SK-N-SH (cell line): ENCODE measurements around the gene ARHGAP15. TPM values are rescaled to one million over a fixed set of nuclear protein-coding genes. Genes with fewer than 3 reads are reported as not detected.

Experiments
- CTCF ChIA-PET: fragments of 300-600, 350-600 bp; formaldehyde crosslinking; extraction: SDS; loops from one replicate; lab custom pipeline; 2021; lab: Yijun Ruan, JAX
- POLR2A ChIA-PET: fragments of 350-600 bp; sonication (Branson Sonifier 250); formaldehyde crosslinking; extraction: SDS; loops from one replicate; lab custom pipeline; 2020; ENCODE audit warnings: antibody characterized with exemption, inconsistent platforms; lab: Yijun Ruan, JAX
- DNase-seq: peaks from one replicate; pipeline ENCODE4 v3.0.0; 2012
- H2AFZ ChIP-seq: fragments of 200-600 bp; sonication (generic); 2 replicates; pipeline ENCODE4 v1.8.1; 2016; ENCODE audit warnings: antibody characterized with exemption, mild to moderate bottlenecking, low read depth
- H3F3A ChIP-seq: fragments of 200-600 bp; sonication (generic); replicated peaks from 2 replicates; pipeline ENCODE3; 2016; ENCODE audit warnings: antibody characterized with exemption, mild to moderate bottlenecking; ENCODE audit not compliant: insufficient read depth
- H3K27ac ChIP-seq, 2 experiments: fragments of 200-500 bp in 1 of 2; fragments of 200-600 bp in 1 of 2; sonication (Bioruptor generic) in 1 of 2; sonication (generic), shearing (Covaris generic) in 1 of 2; 2 replicates each; pipeline versions ENCODE4 v1.5.1 to v1.6.1; 2014 to 2016; ENCODE audit warnings: low read depth in 2 of 2, inconsistent platforms in 1 of 2, low read length in 1 of 2, mild to moderate bottlenecking in 1 of 2, mixed read lengths in 1 of 2
- H3K27me3 ChIP-seq: fragments of 200-600 bp; sonication (generic), shearing (Covaris generic); 2 replicates; pipeline ENCODE4 v1.6.1; 2016; ENCODE audit warnings: mixed run types; ENCODE audit not compliant: insufficient read depth
- H3K36me3 ChIP-seq, 2 experiments: fragments of 200-500 bp in 1 of 2; fragments of 200-600 bp in 1 of 2; sonication (Bioruptor generic) in 1 of 2; sonication (generic) in 1 of 2; replicated peaks in 1 of 2; 2 replicates each; pipeline versions ENCODE3 to v1.5.1; 2014 to 2016; ENCODE audit warnings: low read length in 1 of 2, mild to moderate bottlenecking in 1 of 2; ENCODE audit not compliant: insufficient read depth in 2 of 2, control insufficient read depth in 1 of 2
- H3K4me1 ChIP-seq, 2 experiments: fragments of 200-500 bp in 1 of 2; fragments of 200-600 bp in 1 of 2; sonication (Bioruptor generic) in 1 of 2; sonication (generic), shearing (Covaris generic) in 1 of 2; 2 replicates each; pipeline versions ENCODE4 v1.5.1 to v1.6.1; 2014 to 2016; ENCODE audit warnings: low read depth in 1 of 2, low read length in 1 of 2, mixed run types in 1 of 2; ENCODE audit not compliant: insufficient read depth in 2 of 2, control insufficient read depth in 1 of 2
- H3K4me2 ChIP-seq: fragments of 200-600 bp; sonication (generic), shearing (Covaris generic); 2 replicates; pipeline ENCODE4 v1.6.1; 2017; ENCODE audit warnings: mixed run types
- H3K4me3 ChIP-seq, 2 experiments: fragments of 200-500 bp in 1 of 2; fragments of 200-600 bp in 1 of 2; sonication (Bioruptor generic) in 1 of 2; sonication (generic), shearing (Covaris generic) in 1 of 2; 2 replicates each; pipeline versions ENCODE4 v1.5.1 to v1.8.1; 2014 to 2016; ENCODE audit warnings: low read depth in 2 of 2, inconsistent platforms in 1 of 2, low read length in 1 of 2, mild to moderate bottlenecking in 1 of 2, mixed read lengths in 1 of 2, moderate library complexity in 1 of 2
- H3K79me2 ChIP-seq: fragments of 200-600 bp; sonication (generic); 2 replicates; pipeline ENCODE4 v1.8.1; 2017; ENCODE audit warnings: mild to moderate bottlenecking; ENCODE audit not compliant: insufficient read depth
- H3K9ac ChIP-seq: fragments of 200-600 bp; sonication (generic); 2 replicates; pipeline ENCODE4 v1.6.1; 2017; ENCODE audit warnings: mixed run types
- H3K9me2 ChIP-seq: fragments of 200-600 bp; sonication (generic); 2 replicates; pipeline ENCODE4 v1.6.1; 2017; ENCODE audit warnings: mixed run types
- H3K9me3 ChIP-seq: fragments of 200-600 bp; sonication (generic); 2 replicates; pipeline ENCODE4 v1.6.1; 2017; ENCODE audit warnings: mixed run types, mild to moderate bottlenecking, moderate library complexity
- H4K20me1 ChIP-seq: fragments of 200-600 bp; sonication (generic); 2 replicates; pipeline ENCODE4 v1.6.1; 2017; ENCODE audit warnings: mild to moderate bottlenecking, mixed run types; ENCODE audit not compliant: insufficient read depth
- CHD2 ChIP-seq: fragments of 150-350 bp; IDR thresholded peaks from 2 replicates; pipeline ENCODE4 v1.6.1; 2018; ENCODE audit warnings: low read length; ENCODE audit not compliant: partially characterized antibody
- ELF1 ChIP-seq: IDR thresholded peaks from 2 replicates; pipeline ENCODE4 v1.4.0; 2012
- EP300 ChIP-seq, 2 experiments: IDR thresholded peaks; 2 replicates each; pipeline versions ENCODE4 v1.4.0 to v1.6.1; 2012; ENCODE audit warnings: borderline replicate concordance in 1 of 2, low read depth in 1 of 2, low read length in 1 of 2
- EZH2phosphoT487 ChIP-seq: fragments of 200-600 bp; sonication (generic); IDR thresholded peaks from 2 replicates; pipeline ENCODE4 v1.6.1; 2017; ENCODE audit warnings: low read depth, mixed run types, mild to moderate bottlenecking, antibody characterized with exemption, moderate library complexity, borderline replicate concordance
- JUND ChIP-seq: IDR thresholded peaks from 2 replicates; pipeline ENCODE4 v1.4.0; 2012
- MXI1 ChIP-seq: IDR thresholded peaks from 2 replicates; pipeline ENCODE4 v1.6.1; 2012; ENCODE audit warnings: mild to moderate bottlenecking, low read depth, low read length, improper control_type of control experiment
- POLR2AphosphoS5 ChIP-seq: IDR thresholded peaks from 2 replicates; pipeline ENCODE4 v1.6.1; 2012; ENCODE audit warnings: low read depth, low read length
- RFX5 ChIP-seq: IDR thresholded peaks from 2 replicates; pipeline ENCODE4 v1.6.1; 2012; ENCODE audit warnings: mild to moderate bottlenecking, improper control_type of control experiment, low read length
- SIN3A ChIP-seq: IDR thresholded peaks from 2 replicates; pipeline ENCODE4 v1.6.1; 2012; ENCODE audit warnings: low read depth, mild to moderate bottlenecking, low read length, moderate library complexity, borderline replicate concordance
- TCF12 ChIP-seq: IDR thresholded peaks from 2 replicates; pipeline ENCODE4 v1.4.0; 2012
- WGBS: methylation state at CpG from one replicate; pipeline ENCODE4 v1.1.6; 2017; ENCODE audit warnings: low lambda C conversion rate; 5-methylcytosine and 5-hydroxymethylcytosine counted together
- polyA plus RNA-seq, 3 experiments: library from polyadenylated mRNA; depleted of rRNA; stranded (reverse); fragments of >200 nt; gene quantifications; 2 replicates each; pipeline ENCODE4 v1.2.3, GENCODE V29; 2012
- TF ChIP-seq, protein P1 (sequence below): IDR thresholded peaks from 2 replicates; pipeline ENCODE4; 2012
- TF ChIP-seq, protein P2 (sequence below): IDR thresholded peaks from 2 replicates; pipeline ENCODE4 v1.4.0; 2012; ENCODE audit warnings: low read depth, borderline replicate concordance
- TF ChIP-seq, protein P3 (sequence below): IDR thresholded peaks from 2 replicates; pipeline ENCODE4 v1.4.0; 2012; ENCODE audit warnings: low read depth, borderline replicate concordance
- TF ChIP-seq, protein P4 (sequence below): IDR thresholded peaks from 2 replicates; pipeline ENCODE4 v1.6.1; 2012; ENCODE audit warnings: mild to moderate bottlenecking, low read depth, low read length, moderate library complexity
- TF ChIP-seq, protein P5 (sequence below): fragments of 150-350 bp; IDR thresholded peaks from 2 replicates; pipeline ENCODE4 v1.6.1; 2017; ENCODE audit warnings: antibody characterized with exemption, low read length, low read depth, borderline replicate concordance

Gene ARHGAP15
- polyA plus RNA-seq, 1 of the 3 experiments (the other 2 are of a cell fraction): not detected

DNA sequence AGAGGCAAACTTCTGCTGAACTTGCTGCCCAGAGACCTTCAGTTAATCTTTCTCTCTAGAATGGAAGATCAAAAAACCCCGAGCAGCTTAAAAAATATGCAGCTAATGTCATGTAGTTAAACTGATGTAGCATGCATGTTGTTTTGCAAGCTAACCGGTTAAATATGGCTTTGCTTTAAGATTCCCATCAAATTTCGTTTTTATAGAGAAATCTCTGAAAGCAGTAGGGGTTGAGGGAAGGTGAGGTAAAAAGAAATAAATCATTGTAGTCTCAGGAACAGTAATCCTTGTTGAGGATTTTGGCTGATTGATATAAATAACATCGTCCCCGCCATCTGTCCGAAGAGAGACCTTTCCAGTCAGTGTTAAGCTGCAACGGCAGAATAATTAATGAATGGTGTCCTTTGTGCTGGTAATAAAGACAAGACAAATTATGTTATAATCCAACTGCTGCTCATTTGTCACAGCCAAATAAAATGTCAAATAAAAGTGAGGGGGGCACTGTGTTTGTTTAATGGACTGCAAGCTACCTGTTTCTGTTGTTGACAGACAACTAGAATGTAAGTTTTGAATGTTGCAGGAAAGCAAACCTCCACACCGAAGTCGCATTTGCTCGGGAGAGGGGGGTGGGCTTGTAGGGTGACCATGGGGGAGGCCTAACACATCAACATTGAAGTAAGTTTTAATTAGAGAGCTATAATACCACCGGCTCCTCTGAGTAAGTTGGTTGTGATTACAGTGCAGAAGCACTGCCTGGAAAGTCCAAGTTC, 555.5 kb downstream of the ARHGAP15 start:
- CTCF ChIA-PET: interaction anchor here (0.8 to 1.6 kb wide), 8 partner anchors 13 to 825 kb away, joined by 3 to 4 read pairs (median 4); no protein-coding TSS in a partner anchor
- Histone ChIP-seq H3K27ac (peak overlapping the region in 1 of 2 experiments; percentile 100; a peak in 2 of 4 replicates), H3K9me2 (no peaks in the 10 kb centered on the region), H3K79me2 (no peaks in the 10 kb centered on the region), H3K4me1 (peaks cover 0 to 22% of the 10 kb centered on the region in 2 experiments; a peak in 3 of 4 replicates), H3F3A (no peaks in the 10 kb centered on the region), H3K36me3 (no peaks in the 10 kb centered on the region), H4K20me1 (no peaks in the 10 kb centered on the region), H2AFZ (no peak overlapping the region), H3K9ac (no peak overlapping the region), H3K9me3 (no peaks in the 10 kb centered on the region), H3K4me3 (no peak overlapping the region; a peak in 1 of 4 replicates), H3K4me2 (no peak overlapping the region), H3K27me3 (no peaks in the 10 kb centered on the region)
- 38% methylated on average over 11 of the region's 11 CpGs for WGBS
- TF ChIP-seq EP300 (IDR thresholded peaks at IDR 0.05; ENCODE audit: borderline replicate concordance in 1 of 2, low read depth in 1 of 2, low read length in 1 of 2) (peak in 1 of 2 experiments; percentile 58; a peak in 1 of 4 replicates), RFX5 (no peak)
- no peak for DNase-seq
- POLR2A ChIA-PET: interaction anchor here (1.2 to 1.4 kb wide), 2 partner anchors 9 to 836 kb away, joined by 4 read pairs; partner anchors contain the start of gene ZEB2

DNA sequence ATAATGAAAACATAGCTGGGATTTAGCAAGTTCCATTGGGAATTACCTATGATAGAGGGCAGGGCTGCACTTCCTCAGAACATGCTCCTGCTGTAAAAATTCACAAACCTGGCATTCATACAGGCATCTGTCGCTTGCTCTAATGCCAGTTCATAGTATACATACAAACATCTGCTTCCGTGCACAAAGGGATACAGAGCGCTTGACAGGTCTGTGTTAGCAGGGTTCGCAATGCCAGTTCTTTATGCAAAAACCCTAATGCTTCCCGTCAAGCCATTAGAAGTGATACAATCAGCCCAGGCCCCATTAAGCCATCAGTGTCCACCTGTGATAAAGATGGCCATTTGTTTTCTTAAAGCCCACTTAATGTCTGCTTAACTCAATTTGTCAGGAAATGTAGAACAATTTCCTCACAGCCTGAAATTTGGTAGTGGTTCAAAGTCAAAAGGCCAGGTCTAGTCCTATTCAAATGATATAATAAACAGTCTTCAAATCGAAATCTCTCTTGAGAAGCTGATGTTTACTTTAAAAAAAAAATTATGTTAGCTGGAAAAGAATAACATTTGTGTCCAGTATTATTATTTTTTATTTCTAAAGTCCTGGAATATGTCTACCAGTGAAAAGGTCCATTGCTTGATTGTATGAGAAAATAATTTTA, 556.3 kb downstream of the ARHGAP15 start:
- DNase-seq: peak; percentile 62
- ChIA-PET CTCF (interaction anchor here (0.6 to 1.6 kb wide), 9 partner anchors 12 to 824 kb away, joined by 3 to 4 read pairs (median 3); no protein-coding TSS in a partner anchor), POLR2A (interaction anchor here (0.6 to 1.4 kb wide), 3 partner anchors 9 to 835 kb away, joined by 3 to 4 read pairs (median 4); partner anchors contain the start of gene ZEB2)
- Histone ChIP-seq H3K9ac (no peak overlapping the region), H3K4me3 (no peak overlapping the region), H3K27me3 (no peaks in the 10 kb centered on the region), H2AFZ (no peak overlapping the region), H3K27ac (peak overlapping the region in 1 of 2 experiments; percentile 100; a peak in 2 of 4 replicates), H4K20me1 (no peaks in the 10 kb centered on the region), H3K79me2 (no peaks in the 10 kb centered on the region), H3K36me3 (no peaks in the 10 kb centered on the region), H3K9me3 (no peaks in the 10 kb centered on the region), H3K4me2 (no peak overlapping the region), H3K9me2 (no peaks in the 10 kb centered on the region), H3F3A (no peaks in the 10 kb centered on the region), H3K4me1 (peaks cover 0 to 22% of the 10 kb centered on the region in 2 experiments; a peak in 3 of 4 replicates)
- 32% methylated on average over 3 of the region's 6 CpGs for whole genome bisulfite sequencing
- TF ChIP-seq, protein P1, sequence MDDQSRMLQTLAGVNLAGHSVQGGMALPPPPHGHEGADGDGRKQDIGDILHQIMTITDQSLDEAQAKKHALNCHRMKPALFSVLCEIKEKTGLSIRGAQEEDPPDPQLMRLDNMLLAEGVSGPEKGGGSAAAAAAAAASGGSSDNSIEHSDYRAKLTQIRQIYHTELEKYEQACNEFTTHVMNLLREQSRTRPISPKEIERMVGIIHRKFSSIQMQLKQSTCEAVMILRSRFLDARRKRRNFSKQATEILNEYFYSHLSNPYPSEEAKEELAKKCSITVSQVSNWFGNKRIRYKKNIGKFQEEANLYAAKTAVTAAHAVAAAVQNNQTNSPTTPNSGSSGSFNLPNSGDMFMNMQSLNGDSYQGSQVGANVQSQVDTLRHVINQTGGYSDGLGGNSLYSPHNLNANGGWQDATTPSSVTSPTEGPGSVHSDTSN: peak; percentile 32; the same call in 1 of the 2 replicates
- no peak for TF ChIP-seq SIN3A
- no peak for TF ChIP-seq JUND
- TF ChIP-seq, protein P2, sequence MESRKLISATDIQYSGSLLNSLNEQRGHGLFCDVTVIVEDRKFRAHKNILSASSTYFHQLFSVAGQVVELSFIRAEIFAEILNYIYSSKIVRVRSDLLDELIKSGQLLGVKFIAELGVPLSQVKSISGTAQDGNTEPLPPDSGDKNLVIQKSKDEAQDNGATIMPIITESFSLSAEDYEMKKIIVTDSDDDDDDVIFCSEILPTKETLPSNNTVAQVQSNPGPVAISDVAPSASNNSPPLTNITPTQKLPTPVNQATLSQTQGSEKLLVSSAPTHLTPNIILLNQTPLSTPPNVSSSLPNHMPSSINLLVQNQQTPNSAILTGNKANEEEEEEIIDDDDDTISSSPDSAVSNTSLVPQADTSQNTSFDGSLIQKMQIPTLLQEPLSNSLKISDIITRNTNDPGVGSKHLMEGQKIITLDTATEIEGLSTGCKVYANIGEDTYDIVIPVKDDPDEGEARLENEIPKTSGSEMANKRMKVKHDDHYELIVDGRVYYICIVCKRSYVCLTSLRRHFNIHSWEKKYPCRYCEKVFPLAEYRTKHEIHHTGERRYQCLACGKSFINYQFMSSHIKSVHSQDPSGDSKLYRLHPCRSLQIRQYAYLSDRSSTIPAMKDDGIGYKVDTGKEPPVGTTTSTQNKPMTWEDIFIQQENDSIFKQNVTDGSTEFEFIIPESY: no peak
- TF ChIP-seq, protein P3, sequence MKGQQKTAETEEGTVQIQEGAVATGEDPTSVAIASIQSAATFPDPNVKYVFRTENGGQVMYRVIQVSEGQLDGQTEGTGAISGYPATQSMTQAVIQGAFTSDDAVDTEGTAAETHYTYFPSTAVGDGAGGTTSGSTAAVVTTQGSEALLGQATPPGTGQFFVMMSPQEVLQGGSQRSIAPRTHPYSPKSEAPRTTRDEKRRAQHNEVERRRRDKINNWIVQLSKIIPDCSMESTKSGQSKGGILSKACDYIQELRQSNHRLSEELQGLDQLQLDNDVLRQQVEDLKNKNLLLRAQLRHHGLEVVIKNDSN: no peak
- peak; percentile 76 for TF ChIP-seq TCF12
- no peak for TF ChIP-seq ELF1
- peak; percentile 86 for TF ChIP-seq CHD2
- TF ChIP-seq, protein P4, sequence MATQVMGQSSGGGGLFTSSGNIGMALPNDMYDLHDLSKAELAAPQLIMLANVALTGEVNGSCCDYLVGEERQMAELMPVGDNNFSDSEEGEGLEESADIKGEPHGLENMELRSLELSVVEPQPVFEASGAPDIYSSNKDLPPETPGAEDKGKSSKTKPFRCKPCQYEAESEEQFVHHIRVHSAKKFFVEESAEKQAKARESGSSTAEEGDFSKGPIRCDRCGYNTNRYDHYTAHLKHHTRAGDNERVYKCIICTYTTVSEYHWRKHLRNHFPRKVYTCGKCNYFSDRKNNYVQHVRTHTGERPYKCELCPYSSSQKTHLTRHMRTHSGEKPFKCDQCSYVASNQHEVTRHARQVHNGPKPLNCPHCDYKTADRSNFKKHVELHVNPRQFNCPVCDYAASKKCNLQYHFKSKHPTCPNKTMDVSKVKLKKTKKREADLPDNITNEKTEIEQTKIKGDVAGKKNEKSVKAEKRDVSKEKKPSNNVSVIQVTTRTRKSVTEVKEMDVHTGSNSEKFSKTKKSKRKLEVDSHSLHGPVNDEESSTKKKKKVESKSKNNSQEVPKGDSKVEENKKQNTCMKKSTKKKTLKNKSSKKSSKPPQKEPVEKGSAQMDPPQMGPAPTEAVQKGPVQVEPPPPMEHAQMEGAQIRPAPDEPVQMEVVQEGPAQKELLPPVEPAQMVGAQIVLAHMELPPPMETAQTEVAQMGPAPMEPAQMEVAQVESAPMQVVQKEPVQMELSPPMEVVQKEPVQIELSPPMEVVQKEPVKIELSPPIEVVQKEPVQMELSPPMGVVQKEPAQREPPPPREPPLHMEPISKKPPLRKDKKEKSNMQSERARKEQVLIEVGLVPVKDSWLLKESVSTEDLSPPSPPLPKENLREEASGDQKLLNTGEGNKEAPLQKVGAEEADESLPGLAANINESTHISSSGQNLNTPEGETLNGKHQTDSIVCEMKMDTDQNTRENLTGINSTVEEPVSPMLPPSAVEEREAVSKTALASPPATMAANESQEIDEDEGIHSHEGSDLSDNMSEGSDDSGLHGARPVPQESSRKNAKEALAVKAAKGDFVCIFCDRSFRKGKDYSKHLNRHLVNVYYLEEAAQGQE: no peak
- TF ChIP-seq MXI1: peak; percentile 90; the same call in 1 of the 2 replicates
- TF ChIP-seq EZH2phosphoT487: no peak
- TF ChIP-seq POLR2AphosphoS5: no peak
- TF ChIP-seq, protein P5, sequence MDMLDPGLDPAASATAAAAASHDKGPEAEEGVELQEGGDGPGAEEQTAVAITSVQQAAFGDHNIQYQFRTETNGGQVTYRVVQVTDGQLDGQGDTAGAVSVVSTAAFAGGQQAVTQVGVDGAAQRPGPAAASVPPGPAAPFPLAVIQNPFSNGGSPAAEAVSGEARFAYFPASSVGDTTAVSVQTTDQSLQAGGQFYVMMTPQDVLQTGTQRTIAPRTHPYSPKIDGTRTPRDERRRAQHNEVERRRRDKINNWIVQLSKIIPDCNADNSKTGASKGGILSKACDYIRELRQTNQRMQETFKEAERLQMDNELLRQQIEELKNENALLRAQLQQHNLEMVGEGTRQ: no peak
